Muscle layer of colon (tissue), 2 donors: ENCODE measurements around the gene IGF2.

Experiments
- H3K27ac ChIP-seq: one replicate; pipeline ENCODE4 v1.7.0; 2013; ENCODE audit warnings: low read depth, mild to moderate bottlenecking, low read length, moderate library complexity
- H3K27me3 ChIP-seq, 2 donors: one replicate each; pipeline ENCODE4 v1.7.0; 2013; ENCODE audit warnings: low read length in 2 of 2, mild to moderate bottlenecking in 2 of 2; ENCODE audit not compliant: insufficient read depth in 2 of 2, control insufficient read depth in 1 of 2
- H3K36me3 ChIP-seq: one replicate; pipeline ENCODE4 v1.7.0; 2013; ENCODE audit warnings: mild to moderate bottlenecking, low read length; ENCODE audit not compliant: insufficient read depth
- H3K4me1 ChIP-seq: one replicate; pipeline ENCODE4 v1.7.0; 2013; ENCODE audit warnings: mild to moderate bottlenecking, low read length; ENCODE audit not compliant: insufficient read depth
- H3K4me3 ChIP-seq, 2 donors: one replicate each; pipeline ENCODE4 v1.7.0; 2013; ENCODE audit warnings: low read length in 2 of 2, low read depth in 1 of 2, mild to moderate bottlenecking in 1 of 2, moderate library complexity in 1 of 2
- H3K9ac ChIP-seq: one replicate; pipeline ENCODE4 v1.7.0; 2013; ENCODE audit warnings: low read length
- H3K9me3 ChIP-seq: one replicate; pipeline ENCODE4 v1.7.0; 2013; ENCODE audit warnings: mild to moderate bottlenecking, low read length
- donor health status: abdominal sarcoma.
- donor health status: Adenocarcinoma of cecum.

The IGF2 gene

GRCh38 chr11:2090172-2091111 is 48.7 kb downstream of the IGF2 start:
- H3K9ac ChIP-seq: no peak overlapping the region
- H3K4me3 ChIP-seq: no peak overlapping the region
- no peaks in the 10 kb centered on the region for H3K36me3 ChIP-seq
- H3K4me1 ChIP-seq: no peaks in the 10 kb centered on the region
- H3K27me3 ChIP-seq: no peaks in the 10 kb centered on the region
- no peak overlapping the region for H3K27ac ChIP-seq
- H3K9me3 ChIP-seq: no peaks in the 10 kb centered on the region

DNA sequence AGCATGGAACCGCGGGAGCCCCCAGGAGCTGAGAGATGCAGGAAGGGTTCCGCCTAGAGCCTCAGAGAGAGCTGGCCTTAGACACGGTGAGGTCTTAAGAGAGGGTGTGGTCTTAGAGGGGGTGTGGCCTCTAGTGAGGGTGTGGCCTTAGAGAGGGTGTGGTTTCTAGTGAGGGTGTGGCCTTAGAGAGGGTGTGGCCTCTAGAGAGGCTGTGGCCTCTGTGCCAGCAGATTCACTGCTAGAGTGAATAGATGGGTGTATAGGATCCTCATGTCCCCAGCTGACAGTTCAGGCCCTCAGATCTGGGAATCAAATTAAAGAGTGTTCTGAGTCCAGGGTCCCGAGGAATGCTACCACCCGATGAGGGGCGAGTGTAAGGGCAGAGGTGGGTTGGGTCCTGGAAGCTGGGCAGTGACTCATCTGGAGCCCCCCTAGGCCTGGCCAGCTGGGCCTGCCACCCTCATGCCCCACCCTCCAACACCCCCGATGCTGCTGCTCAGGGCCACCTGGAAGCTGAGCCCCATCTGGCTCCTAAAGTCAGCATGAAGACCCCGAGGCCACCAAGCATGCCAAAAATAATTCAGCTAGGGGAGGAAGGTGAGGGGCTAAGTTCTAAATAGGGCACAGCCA is 49.5 kb downstream of the IGF2 start:
- no peak overlapping the region for H3K9ac ChIP-seq
- H3K27me3 ChIP-seq: no peaks in the 10 kb centered on the region
- H3K4me3 ChIP-seq: no peak overlapping the region
- H3K36me3 ChIP-seq: no peaks in the 10 kb centered on the region
- H3K27ac ChIP-seq: no peak overlapping the region
- H3K9me3 ChIP-seq: no peaks in the 10 kb centered on the region
- no peaks in the 10 kb centered on the region for H3K4me1 ChIP-seq

- no peak overlapping the region for H3K4me3 ChIP-seq
- no peak overlapping the region for H3K27ac ChIP-seq
- H3K9ac ChIP-seq: no peak overlapping the region
- no peaks in the 10 kb centered on the region for H3K27me3 ChIP-seq
- H3K4me1 ChIP-seq: no peaks in the 10 kb centered on the region
- H3K9me3 ChIP-seq: no peaks in the 10 kb centered on the region
- no peaks in the 10 kb centered on the region for H3K36me3 ChIP-seq
Observed at GRCh38 chr11:2088746-2089535, 50.2 kb downstream of the IGF2 start.

GRCh38 chr11:2088284-2088683 is 50.9 kb downstream of the IGF2 start:
- H3K36me3 ChIP-seq: no peaks in the 10 kb centered on the region
- no peak overlapping the region for H3K9ac ChIP-seq
- H3K27me3 ChIP-seq: no peaks in the 10 kb centered on the region
- H3K9me3 ChIP-seq: no peaks in the 10 kb centered on the region
- H3K27ac ChIP-seq: no peak overlapping the region
- no peaks in the 10 kb centered on the region for H3K4me1 ChIP-seq
- no peak overlapping the region for H3K4me3 ChIP-seq

DNA sequence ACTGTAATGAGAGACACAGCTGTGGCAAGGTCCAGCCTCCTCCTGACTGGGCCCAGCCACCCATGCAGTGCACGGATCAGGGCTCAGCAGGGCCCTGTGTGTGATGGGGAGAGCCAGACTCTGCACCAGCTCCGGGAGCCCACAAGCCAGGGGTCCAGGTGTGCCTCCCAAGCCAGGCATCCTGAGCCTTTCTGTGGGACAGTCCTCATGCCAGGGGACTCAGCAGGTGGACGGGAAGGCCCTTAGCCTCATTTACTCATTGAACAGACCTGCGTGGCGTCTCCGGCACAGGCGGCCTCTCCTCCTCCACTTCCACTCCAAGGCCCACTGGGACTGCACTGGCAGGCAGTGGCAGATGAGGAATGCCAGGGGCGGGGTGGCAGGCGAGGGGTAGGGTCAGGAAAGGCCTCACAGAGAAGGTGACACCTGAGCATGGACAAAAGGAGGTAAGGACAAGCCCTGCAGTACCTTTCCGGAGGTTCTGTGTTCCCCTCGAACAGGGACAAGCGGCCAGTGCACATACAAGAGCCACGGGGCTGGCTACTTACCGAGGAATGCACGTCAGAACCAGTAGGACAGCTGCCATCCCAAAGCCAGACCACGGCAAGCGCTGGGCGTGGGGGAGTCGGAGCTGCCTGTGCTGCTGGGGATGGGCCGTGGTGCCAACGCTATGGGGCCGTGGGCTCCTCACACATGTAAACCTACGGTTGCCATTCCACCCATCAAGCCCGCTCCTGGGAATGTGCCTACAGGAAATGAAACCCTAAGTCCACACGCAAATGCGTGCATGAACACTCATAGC is 52.7 kb downstream of the IGF2 start:
- H3K4me1 ChIP-seq: no peaks in the 10 kb centered on the region

GRCh38 chr11:2085251-2086066 is 53.7 kb downstream of the IGF2 start:
- H3K4me1 ChIP-seq: no peaks in the 10 kb centered on the region
- no peaks in the 10 kb centered on the region for H3K36me3 ChIP-seq
- no peak overlapping the region for H3K4me3 ChIP-seq
- no peaks in the 10 kb centered on the region for H3K27me3 ChIP-seq
- H3K9ac ChIP-seq: no peak overlapping the region
- H3K27ac ChIP-seq: no peak overlapping the region
- H3K9me3 ChIP-seq: no peaks in the 10 kb centered on the region

More for the DNA sequence above, 52.7 kb downstream of the IGF2 start:
- Histone ChIP-seq H3K4me3 (no peak overlapping the region), H3K36me3 (no peaks in the 10 kb centered on the region), H3K9me3 (no peaks in the 10 kb centered on the region), H3K9ac (no peak overlapping the region), H3K27me3 (no peaks in the 10 kb centered on the region), H3K27ac (no peak overlapping the region)

DNA sequence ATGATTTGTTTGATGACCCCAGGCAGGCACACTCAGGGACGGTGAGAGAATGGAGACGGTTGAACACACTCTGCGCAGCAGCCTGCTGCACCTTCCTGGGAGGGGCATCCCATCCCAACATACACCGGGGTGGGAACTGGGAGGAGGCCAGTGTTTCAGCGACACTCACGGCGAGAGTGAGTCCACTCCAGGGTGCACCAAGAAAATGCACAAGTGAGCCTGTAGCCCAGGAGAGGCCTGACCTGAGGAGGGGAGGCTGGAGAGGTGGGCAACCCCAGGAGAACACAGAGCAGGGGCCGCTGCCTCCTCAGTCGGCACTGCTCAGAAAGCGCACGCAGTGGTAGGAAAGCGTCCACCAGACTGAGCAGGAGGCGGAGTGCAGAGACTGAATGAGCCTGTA is 54.5 kb downstream of the IGF2 start:
- no peaks in the 10 kb centered on the region for H3K27me3 ChIP-seq
- H3K9me3 ChIP-seq: no peaks in the 10 kb centered on the region
- H3K4me1 ChIP-seq: no peaks in the 10 kb centered on the region
- no peak overlapping the region for H3K9ac ChIP-seq
- no peak overlapping the region for H3K27ac ChIP-seq
- H3K36me3 ChIP-seq: no peaks in the 10 kb centered on the region
- no peak overlapping the region for H3K4me3 ChIP-seq
